GM20000 (cell line): ENCODE data around the gene B3GALT4.

Experiments
- DNase-seq: peaks from one replicate; pipeline ENCODE4 v3.0.0; 2012; ENCODE audit warnings: low spot score
- TF ChIP-seq, protein P1 (sequence below): IDR thresholded peaks from 2 replicates; pipeline ENCODE4 v1.5.1; 2012; ENCODE audit warnings: mild to moderate bottlenecking, control low read depth; ENCODE audit errors: extremely low read depth, missing control alignments

Gene B3GALT4

DNA sequence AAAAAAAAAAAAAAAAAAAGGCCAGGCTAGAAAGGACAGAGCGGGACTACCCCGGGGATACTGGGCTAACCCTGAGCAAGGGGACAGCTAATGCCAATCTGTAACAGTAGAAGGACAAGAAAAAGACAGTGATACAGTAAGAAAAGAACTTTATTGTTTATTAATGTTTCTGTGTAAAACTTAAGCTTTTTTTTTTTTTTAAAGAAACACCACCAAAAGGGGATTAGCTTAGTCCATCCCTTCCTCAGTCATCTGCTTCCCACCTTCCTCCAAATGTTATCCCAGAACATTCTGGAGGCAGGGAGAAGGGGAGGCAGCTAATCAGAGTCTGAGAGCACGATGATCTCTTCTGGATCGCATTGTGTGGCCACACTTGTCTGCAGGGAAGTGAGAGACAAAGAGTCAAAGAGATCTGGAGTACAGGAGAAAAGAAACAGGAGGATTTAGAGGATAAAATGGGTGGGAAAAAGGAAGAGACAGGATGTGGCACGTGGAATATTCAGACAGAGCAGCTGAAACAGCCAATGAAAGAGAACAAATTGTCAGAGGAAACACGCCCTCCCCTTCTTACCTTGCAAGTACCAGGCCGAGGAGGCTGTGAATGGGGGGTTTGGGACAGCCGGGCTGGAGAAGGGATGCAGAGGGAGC lies 41.6 kb downstream of the B3GALT4 start:
- no peak for DNase-seq
- TF ChIP-seq, protein P1, sequence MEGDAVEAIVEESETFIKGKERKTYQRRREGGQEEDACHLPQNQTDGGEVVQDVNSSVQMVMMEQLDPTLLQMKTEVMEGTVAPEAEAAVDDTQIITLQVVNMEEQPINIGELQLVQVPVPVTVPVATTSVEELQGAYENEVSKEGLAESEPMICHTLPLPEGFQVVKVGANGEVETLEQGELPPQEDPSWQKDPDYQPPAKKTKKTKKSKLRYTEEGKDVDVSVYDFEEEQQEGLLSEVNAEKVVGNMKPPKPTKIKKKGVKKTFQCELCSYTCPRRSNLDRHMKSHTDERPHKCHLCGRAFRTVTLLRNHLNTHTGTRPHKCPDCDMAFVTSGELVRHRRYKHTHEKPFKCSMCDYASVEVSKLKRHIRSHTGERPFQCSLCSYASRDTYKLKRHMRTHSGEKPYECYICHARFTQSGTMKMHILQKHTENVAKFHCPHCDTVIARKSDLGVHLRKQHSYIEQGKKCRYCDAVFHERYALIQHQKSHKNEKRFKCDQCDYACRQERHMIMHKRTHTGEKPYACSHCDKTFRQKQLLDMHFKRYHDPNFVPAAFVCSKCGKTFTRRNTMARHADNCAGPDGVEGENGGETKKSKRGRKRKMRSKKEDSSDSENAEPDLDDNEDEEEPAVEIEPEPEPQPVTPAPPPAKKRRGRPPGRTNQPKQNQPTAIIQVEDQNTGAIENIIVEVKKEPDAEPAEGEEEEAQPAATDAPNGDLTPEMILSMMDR = no peak

- TF ChIP-seq, protein P1 = no peak
- no peak for DNase-seq
Observed at GRCh38 chr6:33319939-33320314, 43.0 kb downstream of the B3GALT4 start.

DNA sequence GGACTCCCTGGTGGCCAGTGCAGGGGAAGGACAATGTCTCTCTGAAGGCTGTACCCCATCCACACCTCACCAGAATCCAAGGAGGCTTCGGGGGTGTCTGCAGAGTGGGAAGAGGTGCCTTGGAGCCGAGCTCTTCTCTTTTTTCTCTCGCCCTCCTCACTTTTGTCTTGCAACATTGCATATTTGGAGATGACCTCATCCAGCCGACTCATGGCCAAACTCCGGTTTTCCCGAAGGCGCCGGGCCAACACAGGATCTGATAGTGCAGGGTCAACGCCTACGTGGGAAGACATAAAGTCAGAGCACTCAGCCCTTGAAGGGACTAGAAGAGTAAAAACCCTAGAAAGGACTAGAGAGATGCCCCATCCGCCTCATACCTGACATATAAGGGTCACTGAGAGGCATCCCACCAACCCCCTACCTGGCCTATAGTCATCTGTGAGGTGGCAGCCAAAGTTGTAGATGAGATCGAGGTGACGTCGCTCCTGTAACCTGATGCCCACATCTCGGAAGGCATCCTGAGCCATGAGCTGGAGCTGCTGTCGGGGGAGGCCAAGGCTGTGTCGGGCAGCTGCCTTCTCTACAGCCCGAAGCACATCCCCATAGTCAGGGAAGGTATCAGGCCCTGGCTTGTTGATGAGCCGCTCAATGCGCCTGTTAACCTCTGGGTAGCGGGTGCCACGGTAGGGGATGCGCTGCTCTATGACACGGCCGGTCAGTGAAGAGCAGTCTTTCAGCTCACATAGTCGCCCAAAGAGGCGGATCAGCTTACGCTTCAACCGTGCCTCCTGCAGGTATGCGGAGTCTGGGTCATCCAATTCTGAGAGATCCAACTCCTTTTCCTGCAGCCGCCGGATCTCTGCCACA lies 43.6 kb downstream of the B3GALT4 start:
- TF ChIP-seq, protein P1 = no peak

GRCh38 chr6:33321227-33321626 lies 44.3 kb downstream of the B3GALT4 start:
- DNase-seq = no peak
- TF ChIP-seq, protein P1 = no peak

More for the DNA sequence above, 43.6 kb downstream of the B3GALT4 start:
- DNase-seq = no peak

DNA sequence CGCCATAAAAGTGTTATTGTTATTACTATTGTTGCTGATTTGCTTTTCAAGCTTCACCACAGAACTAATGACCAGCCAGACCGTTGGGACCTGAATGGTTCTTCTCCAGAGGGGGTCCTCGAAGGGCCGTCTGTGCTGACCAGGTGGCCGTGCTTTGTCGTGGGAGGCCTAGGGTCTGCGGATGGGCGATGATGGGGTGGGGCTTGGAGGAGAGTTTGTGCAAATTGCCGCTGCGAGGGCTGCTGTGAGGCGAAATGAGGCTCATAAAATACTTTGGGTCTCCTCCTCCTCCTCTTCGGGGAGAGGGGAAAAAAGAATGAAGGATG lies 46.7 kb downstream of the B3GALT4 start:
- DNase-seq = no peak
- TF ChIP-seq, protein P1 = no peak

GRCh38 chr6:33324125-33324524 lies 47.2 kb downstream of the B3GALT4 start:
- TF ChIP-seq, protein P1 = no peak
- DNase-seq = peak; percentile 24
